Measurements from ENCODE around the gene NAALAD2. TPM values are rescaled to one million over a fixed set of nuclear protein-coding genes. Genes with fewer than 3 reads are reported as not detected.
"Not testable (repeated sequence)": the region's sequence is repeated elsewhere in the genome, so short reads cannot be mapped to it uniquely, and the experiment has no call there.

The NAALAD2 gene
- total and polyA plus RNA-seq, 3 experiments from 2014 or later, result not detected

DNA sequence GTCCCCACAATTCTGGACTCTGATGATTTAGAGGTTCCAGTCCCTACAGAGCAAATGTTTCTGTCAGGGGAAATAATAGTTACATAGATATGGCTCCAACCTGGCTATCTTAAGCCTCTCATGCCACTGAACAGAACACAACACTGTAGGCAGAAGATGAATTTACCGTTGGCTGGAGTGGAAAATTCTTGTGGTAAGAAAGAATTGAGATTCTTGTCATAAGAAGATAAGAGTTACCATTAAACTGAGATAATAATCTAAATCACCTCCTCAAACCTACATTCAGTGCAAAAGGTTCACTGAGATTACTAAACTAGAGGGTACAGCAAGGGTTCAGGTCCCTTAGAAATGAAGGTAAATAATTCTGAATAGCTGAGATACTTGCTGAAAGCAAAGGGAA lies 10.1 kb upstream of the NAALAD2 start:
- POLR2A ChIA-PET, result no interaction called here
- no peaks in the 10 kb centered on the region for H3K4me1 Mint-ChIP-seq
- no peaks in the 10 kb centered on the region for H3K9me3 Mint-ChIP-seq

GRCh38 chr11:90124946-90125345 lies 9.5 kb upstream of the NAALAD2 start:
- Histone ChIP-seq H3K36me3 (ENCODE audit: insufficient read depth, low read length) (no peaks in the 10 kb centered on the region), H3K4me1 (ENCODE audit: insufficient read depth, low read length) (no peaks in the 10 kb centered on the region), H3K27me3 (ENCODE audit: insufficient read depth, low read length, poor library complexity, severe bottlenecking) (no peaks in the 10 kb centered on the region), H3K27ac (ENCODE audit: low read depth, low read length) (no peak overlapping the region), H3K9me3 (ENCODE audit: low read length) (no peaks in the 10 kb centered on the region), H3K4me3 (ENCODE audit: low read length) (no peak overlapping the region)
- Mint-ChIP-seq H3K27ac (no peak overlapping the region), H3K9me3 (no peaks in the 10 kb centered on the region), H3K4me3 (no peak overlapping the region), H3K27me3 (peaks cover 4 to 10% of the 10 kb centered on the region in 2 donors), H3K36me3 (no peaks in the 10 kb centered on the region), H3K4me1 (no peaks in the 10 kb centered on the region)
- ChIA-PET POLR2A (no interaction called here), CTCF (no interaction called here)
- no peak for DNase-seq

More for the DNA sequence above, 10.1 kb upstream of the NAALAD2 start:
- peaks cover 4 to 10% of the 10 kb centered on the region in 2 donors for H3K27me3 Mint-ChIP-seq
- Histone ChIP-seq H3K4me3 (ENCODE audit: low read length) (no peak overlapping the region), H3K9me3 (ENCODE audit: low read length) (no peaks in the 10 kb centered on the region), H3K36me3 (ENCODE audit: insufficient read depth, low read length) (no peaks in the 10 kb centered on the region), H3K4me1 (ENCODE audit: insufficient read depth, low read length) (no peaks in the 10 kb centered on the region), H3K27me3 (ENCODE audit: insufficient read depth, low read length, poor library complexity, severe bottlenecking) (no peaks in the 10 kb centered on the region), H3K27ac (ENCODE audit: low read depth, low read length) (no peak overlapping the region)
- H3K36me3 Mint-ChIP-seq, result no peaks in the 10 kb centered on the region
- no peak for DNase-seq
- H3K27ac Mint-ChIP-seq, result no peak overlapping the region
- CTCF ChIA-PET, result no interaction called here
- H3K4me3 Mint-ChIP-seq, result no peak overlapping the region

DNA sequence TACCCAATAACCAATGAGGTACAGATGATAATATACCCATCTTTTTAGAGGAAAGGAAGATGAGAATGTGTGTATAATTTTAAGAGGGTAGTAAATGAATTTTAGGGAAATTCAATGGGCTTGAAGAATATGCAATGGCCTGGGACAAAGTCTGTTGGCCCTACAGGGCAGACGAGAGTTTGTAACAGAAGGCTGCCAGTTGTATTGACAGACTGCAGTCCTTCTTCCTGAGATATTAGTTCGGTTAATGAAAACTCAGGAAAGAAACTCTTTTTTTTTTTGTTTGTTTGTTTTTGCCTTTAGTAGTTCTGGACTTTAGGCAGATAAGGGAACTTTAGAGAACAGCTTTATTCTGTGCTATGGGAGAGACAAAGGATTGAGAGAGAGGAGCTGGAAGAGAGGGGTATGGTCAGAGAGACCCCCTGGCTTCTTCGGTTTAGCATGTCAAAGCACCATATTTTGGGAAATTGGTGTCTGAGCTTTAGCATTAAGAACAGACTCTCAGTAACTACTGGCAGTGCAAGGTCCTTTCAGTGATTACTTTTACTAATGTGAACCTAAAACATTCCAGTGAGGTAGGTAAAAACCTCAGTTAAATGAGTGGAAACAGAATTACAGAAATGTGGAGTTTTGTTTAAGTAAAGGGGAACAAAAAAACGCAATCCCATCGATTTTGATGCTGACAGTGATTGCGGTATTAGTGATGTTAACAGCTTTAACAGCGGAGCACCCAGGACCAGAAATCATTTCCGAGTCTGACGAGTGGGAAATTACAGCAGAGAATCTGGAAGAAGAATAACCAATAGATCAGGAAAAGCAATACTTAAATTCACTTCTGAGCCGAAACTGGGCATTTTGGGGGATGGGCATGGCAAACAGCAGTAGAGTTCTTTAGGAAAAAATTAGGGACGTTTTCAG lies 644 bp upstream of the NAALAD2 start:
- H3K4me1 ChIP-seq (ENCODE audit: insufficient read depth, low read length), result no peaks in the 10 kb centered on the region
- no peak for DNase-seq
- no peak overlapping the region for H3K27ac ChIP-seq (ENCODE audit: low read depth, low read length)
- H3K4me3 ChIP-seq (ENCODE audit: low read length), result no peak overlapping the region
- H3K9me3 ChIP-seq (ENCODE audit: low read length), result no peaks in the 10 kb centered on the region
- Mint-ChIP-seq H3K4me1 (peaks cover 14 to 28% (median 26%) of the 10 kb centered on the region in 3 donors), H3K27ac (no peak overlapping the region), H3K27me3 (peaks cover 33 to 42% of the 10 kb centered on the region in 2 donors), H3K9me3 (no peaks in the 10 kb centered on the region), H3K36me3 (peaks cover 0 to 1% (median 0%) of the 10 kb centered on the region in 3 donors), H3K4me3 (peak overlapping the region in 6 of 7 donors; percentile 14 to 58 (median 52))
- ChIA-PET CTCF (no interaction called here), POLR2A (no interaction called here)
- no peaks in the 10 kb centered on the region for H3K36me3 ChIP-seq (ENCODE audit: insufficient read depth, low read length)
- H3K27me3 ChIP-seq (ENCODE audit: insufficient read depth, low read length, poor library complexity, severe bottlenecking), result no peaks in the 10 kb centered on the region

DNA sequence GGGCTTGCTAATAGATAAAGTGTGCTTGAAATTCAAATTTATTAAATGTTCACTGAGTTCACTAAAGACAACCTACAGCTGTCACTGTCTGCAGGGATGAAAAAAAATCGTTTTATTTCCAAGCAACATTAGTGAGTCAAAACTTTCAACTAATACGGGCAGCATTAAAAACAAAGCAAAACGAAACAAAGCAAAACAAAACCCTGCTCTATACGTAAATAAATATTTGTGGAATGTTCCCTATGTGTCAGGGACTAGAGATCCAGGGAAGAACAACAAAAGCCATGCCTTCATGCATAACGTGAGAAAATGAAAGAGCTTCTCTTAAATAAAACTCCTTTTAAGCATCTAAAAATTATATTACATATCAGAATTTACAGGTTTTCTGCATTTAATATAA lies 553 bp downstream of the NAALAD2 start:
- no peak overlapping the region for H3K27ac ChIP-seq (ENCODE audit: low read depth, low read length)
- Mint-ChIP-seq H3K27me3 (peaks cover 33 to 42% of the 10 kb centered on the region in 2 donors), H3K36me3 (peaks cover 0 to 1% (median 0%) of the 10 kb centered on the region in 3 donors), H3K4me1 (peaks cover 14 to 28% (median 26%) of the 10 kb centered on the region in 3 donors), H3K27ac (no peak overlapping the region), H3K4me3 (peak overlapping the region in 5 of 7 donors; percentile 9 to 63 (median 49)), H3K9me3 (no peaks in the 10 kb centered on the region)
- no peaks in the 10 kb centered on the region for H3K36me3 ChIP-seq (ENCODE audit: insufficient read depth, low read length)
- no peak for DNase-seq
- H3K27me3 ChIP-seq (ENCODE audit: insufficient read depth, low read length, poor library complexity, severe bottlenecking), result no peaks in the 10 kb centered on the region
- H3K4me1 ChIP-seq (ENCODE audit: insufficient read depth, low read length), result no peaks in the 10 kb centered on the region
- no peak overlapping the region for H3K4me3 ChIP-seq (ENCODE audit: low read length)
- CTCF ChIA-PET, result no interaction called here
- no peaks in the 10 kb centered on the region for H3K9me3 ChIP-seq (ENCODE audit: low read length)
- POLR2A ChIA-PET, result no interaction called here

- no peaks in the 10 kb centered on the region for H3K9me3 ChIP-seq (ENCODE audit: low read length)
- DNase-seq, result no peak
- no peak overlapping the region for H3K4me3 ChIP-seq (ENCODE audit: low read length)
- peaks cover 0 to 3% (median 0%) of the 10 kb centered on the region in 5 donors for H3K9me3 Mint-ChIP-seq
- no peaks in the 10 kb centered on the region for H3K4me1 Mint-ChIP-seq
- no peak overlapping the region for H3K4me3 Mint-ChIP-seq
- H3K36me3 ChIP-seq (ENCODE audit: insufficient read depth, low read length), result no peaks in the 10 kb centered on the region
- CTCF ChIA-PET, result no interaction called here
- H3K36me3 Mint-ChIP-seq, result no peaks in the 10 kb centered on the region
- peaks cover 8 to 10% of the 10 kb centered on the region in 2 donors for H3K27me3 Mint-ChIP-seq
- POLR2A ChIA-PET, result no interaction called here
- H3K27ac Mint-ChIP-seq, result no peak overlapping the region
- no peak overlapping the region for H3K27ac ChIP-seq (ENCODE audit: low read depth, low read length)
- H3K4me1 ChIP-seq (ENCODE audit: insufficient read depth, low read length), result no peaks in the 10 kb centered on the region
- H3K27me3 ChIP-seq (ENCODE audit: insufficient read depth, low read length, poor library complexity, severe bottlenecking), result no peaks in the 10 kb centered on the region
These were observed 14.4 kb downstream of the NAALAD2 start for GRCh38 chr11:90148900-90149299.

- H3K27ac ChIP-seq (ENCODE audit: low read depth, low read length); POLR2A ChIA-PET; H3K4me3 Mint-ChIP-seq; H3K36me3 Mint-ChIP-seq; H3K27me3 ChIP-seq (ENCODE audit: insufficient read depth, low read length, poor library complexity, severe bottlenecking); H3K4me1 ChIP-seq (ENCODE audit: insufficient read depth, low read length); H3K9me3 ChIP-seq (ENCODE audit: low read length); H3K36me3 ChIP-seq (ENCODE audit: insufficient read depth, low read length); DNase-seq; H3K4me1 Mint-ChIP-seq; H3K27ac Mint-ChIP-seq; H3K4me3 ChIP-seq (ENCODE audit: low read length); H3K9me3 Mint-ChIP-seq; CTCF ChIA-PET: not testable (repeated sequence)
- peaks cover 0 to 11% of the 10 kb centered on the region in 2 donors for H3K27me3 Mint-ChIP-seq
These were observed 32.6 kb downstream of the NAALAD2 start for GRCh38 chr11:90166982-90167573.

DNA sequence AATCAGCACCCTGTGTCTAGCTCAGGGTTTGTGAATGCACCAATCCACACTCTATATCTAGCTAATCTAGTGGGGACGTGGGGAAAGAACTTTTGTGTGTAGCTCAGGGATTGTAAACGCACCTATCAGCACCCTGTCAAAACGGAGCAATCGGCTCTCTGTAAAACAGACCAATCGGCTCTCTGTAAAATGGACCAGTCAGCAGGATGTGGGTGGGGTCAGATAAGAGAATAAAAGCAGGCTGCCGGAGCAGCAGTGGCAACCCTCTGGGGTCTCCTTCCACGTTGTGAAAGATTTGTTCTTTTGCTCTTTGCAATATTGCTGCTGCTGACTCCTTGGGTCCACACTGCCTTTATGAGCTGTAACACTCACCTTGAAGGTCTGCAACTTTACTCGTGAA lies 33.2 kb downstream of the NAALAD2 start:
- H3K9me3 Mint-ChIP-seq; H3K27me3 Mint-ChIP-seq; H3K4me3 Mint-ChIP-seq; DNase-seq; POLR2A ChIA-PET; H3K27ac ChIP-seq (ENCODE audit: low read depth, low read length); H3K4me3 ChIP-seq (ENCODE audit: low read length); CTCF ChIA-PET; H3K36me3 ChIP-seq (ENCODE audit: insufficient read depth, low read length); H3K36me3 Mint-ChIP-seq; H3K9me3 ChIP-seq (ENCODE audit: low read length); H3K4me1 Mint-ChIP-seq; H3K27me3 ChIP-seq (ENCODE audit: insufficient read depth, low read length, poor library complexity, severe bottlenecking); H3K4me1 ChIP-seq (ENCODE audit: insufficient read depth, low read length): not testable (repeated sequence)
- peak overlapping the region in 1 of 8 donors; percentile 5 for H3K27ac Mint-ChIP-seq

DNA sequence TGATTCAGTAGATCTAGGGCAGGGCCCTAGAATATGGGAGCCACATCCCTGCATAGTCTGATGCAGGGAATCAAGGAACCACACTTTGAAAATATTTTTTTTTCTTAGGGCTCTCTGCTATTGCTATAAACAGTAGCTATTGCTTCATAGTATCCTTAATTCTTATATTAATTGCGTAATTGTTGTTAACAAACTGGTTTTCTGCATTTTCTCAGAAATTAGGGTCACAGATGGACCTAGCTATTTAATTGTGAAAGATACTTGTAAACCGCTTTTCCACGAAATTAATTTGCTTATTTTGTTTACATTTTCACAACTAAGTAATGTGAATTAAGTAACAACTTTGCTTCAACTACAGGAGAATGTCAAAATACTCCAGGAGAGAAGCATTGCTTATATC lies 34.1 kb downstream of the NAALAD2 start:
- H3K27me3 Mint-ChIP-seq, result peaks cover 0 to 10% of the 10 kb centered on the region in 2 donors
- no peaks in the 10 kb centered on the region for H3K36me3 ChIP-seq (ENCODE audit: insufficient read depth, low read length)
- no peak overlapping the region for H3K4me3 Mint-ChIP-seq
- H3K9me3 ChIP-seq (ENCODE audit: low read length), result no peaks in the 10 kb centered on the region
- H3K27ac ChIP-seq (ENCODE audit: low read depth, low read length), result no peak overlapping the region
- DNase-seq, result no peak
- H3K4me1 ChIP-seq (ENCODE audit: insufficient read depth, low read length), result no peaks in the 10 kb centered on the region
- no peak overlapping the region for H3K4me3 ChIP-seq (ENCODE audit: low read length)
- no peaks in the 10 kb centered on the region for H3K9me3 Mint-ChIP-seq
- no peaks in the 10 kb centered on the region for H3K27me3 ChIP-seq (ENCODE audit: insufficient read depth, low read length, poor library complexity, severe bottlenecking)
- no peaks in the 10 kb centered on the region for H3K4me1 Mint-ChIP-seq
- no peak overlapping the region for H3K27ac Mint-ChIP-seq
- ChIA-PET POLR2A (no interaction called here), CTCF (no interaction called here)
- peaks cover 0 to 4% (median 0%) of the 10 kb centered on the region in 3 donors for H3K36me3 Mint-ChIP-seq

Data from CD8-positive, alpha-beta memory T cell (primary cell).